K562 (cell line): Measurements from ENCODE around the gene CEACAM18. TPM values are rescaled to one million over a fixed set of nuclear protein-coding genes. Genes with fewer than 3 reads are reported as not detected.

Experiments used
- CBFA2T2 ChIP-seq: fragments of 450-650 bp; conservative IDR thresholded peaks from 2 replicates; pipeline ENCODE4 v1.6.1; 2017; ENCODE audit warnings: mild to moderate bottlenecking
- CBFB ChIP-seq: sonication (generic); formaldehyde crosslinking; IDR thresholded peaks from 2 replicates; pipeline ENCODE4 v1.4.0; 2020; ENCODE audit warnings: mild to moderate bottlenecking, missing genetic modification reagents
- CEBPG ChIP-seq, 3 experiments: fragments of 200-800 bp in 1 of 3; sonication (Bioruptor generic) in 1 of 3; sonication (generic) in 1 of 3; formaldehyde crosslinking in 1 of 3; IDR thresholded peaks in 2 of 3; conservative IDR thresholded peaks in 1 of 3; 2 replicates each; pipeline versions ENCODE4 v1.6.1 to v1.8.0; 2016 to 2022; ENCODE audit warnings: missing compliant biosample characterization in 2 of 3, missing genetic modification characterization in 2 of 3, mild to moderate bottlenecking in 1 of 3, missing genetic modification reagents in 1 of 3
- CHD1 ChIP-seq: fragments of 200-600 bp; sonication (generic); IDR thresholded peaks from one replicate; pipeline ENCODE4 v1.6.1; 2012; ENCODE audit warnings: mild to moderate bottlenecking, moderate library complexity, low read length, inconsistent platforms
- FIP1L1 ChIP-seq: fragments of 200-400 bp; formaldehyde crosslinking; IDR thresholded peaks from 2 replicates; pipeline ENCODE4 v1.6.1; 2018; ENCODE audit warnings: mild to moderate bottlenecking, low read depth, low read length; ENCODE audit not compliant: poor library complexity, severe bottlenecking
- HMBOX1 ChIP-seq: sonication (generic); IDR thresholded peaks from 2 replicates; pipeline ENCODE4 v1.6.1; 2016
- IRF2 ChIP-seq: sonication (generic); formaldehyde crosslinking; IDR thresholded peaks from 2 replicates; pipeline ENCODE4 v1.8.1; 2022; ENCODE audit warnings: mild to moderate bottlenecking, missing genetic modification reagents
- KLF10 ChIP-seq: fragments of 250-450 bp; sonication (Bioruptor Pico); IDR thresholded peaks from 2 replicates; pipeline ENCODE4 v1.6.1; 2021; ENCODE audit warnings: matching md5 sums
- MEF2A ChIP-seq: IDR thresholded peaks from 2 replicates; pipeline ENCODE4 v1.6.1; 2011; ENCODE audit warnings: low read depth, mild to moderate bottlenecking, low read length, moderate library complexity; ENCODE audit not compliant: control insufficient read depth
- REST ChIP-seq, 2 experiments: fragments of 450-650 bp; formaldehyde crosslinking in 1 of 2; IDR thresholded peaks; 2 replicates each; pipeline versions ENCODE4 v1.4.0 to v1.6.1; 2014 to 2020; ENCODE audit warnings: mild to moderate bottlenecking in 2 of 2, borderline replicate concordance in 1 of 2, low read depth in 1 of 2
- ZHX1 ChIP-seq: fragments of 150-350 bp; conservative IDR thresholded peaks from 2 replicates; pipeline ENCODE4 v1.6.1; 2014; ENCODE audit warnings: low read length
- ZNF324 ChIP-seq: fragments of 250-450 bp; sonication (Bioruptor Pico); IDR thresholded peaks from 2 replicates; pipeline ENCODE4 v1.4.0; 2020; ENCODE audit warnings: mild to moderate bottlenecking
- ZNF511 ChIP-seq: sonication (generic); formaldehyde crosslinking; IDR thresholded peaks from 2 replicates; pipeline ENCODE4 v1.8.0; 2022; ENCODE audit warnings: mild to moderate bottlenecking, missing genetic modification reagents
- polyA plus RNA-seq, 8 experiments: library from polyadenylated mRNA; depleted of rRNA in 4 of 8; stranded (reverse) in 5 of 8; unstranded in 3 of 8; fragments of >200 nt; fragmentation: Nextera tagmentation in 2 of 8; fragmentation: Illumina TruSeq in 1 of 8; extraction: Ambion mirVana in 2 of 8; extraction: Trizol in 1 of 8; gene quantifications; 2 replicates each; pipeline versions ENCODE4 v1.2.1 to v1.2.3, GENCODE V29; 2011 to 2014; ENCODE audit warnings: inconsistent platforms in 1 of 8, missing spikeins in 1 of 8
- total RNA-seq, 7 experiments: library from RNA; depleted of rRNA in 6 of 7; stranded (reverse); fragments of >200 nt in 6 of 7; fragmentation: Illumina TruSeq in 2 of 7; extraction: Trizol in 2 of 7; gene quantifications; 2 replicates each; pipeline versions ENCODE4 v1.2.1 to v1.2.3, GENCODE V29; 2011 to 2021; ENCODE audit warnings: low replicate concordance in 1 of 7

Gene CEACAM18
- total and polyA plus RNA-seq, 9 of the 15 experiments (the other 6 are each of a cell fraction or from before 2014, with no cell fraction given), result 0.08 to 0.24 (median 0.15) TPM; not detected in 3

- no peak for TF ChIP-seq HMBOX1
- no peak for TF ChIP-seq ZNF324
- no peak for TF ChIP-seq ZHX1
- no peak for TF ChIP-seq IRF2 (CRISPR knock-in tag)
- TF ChIP-seq CBFB, result no peak
- no peak for TF ChIP-seq MEF2A
- no peak; the same call in 1 of the 2 replicates for TF ChIP-seq REST (IDR thresholded peaks at IDR 0.05; ENCODE audit: borderline replicate concordance)
- no peak; the same call in 1 of the 2 replicates for TF ChIP-seq REST (CRISPR knock-in tag; IDR thresholded peaks at IDR 0.05; ENCODE audit: low read depth)
- TF ChIP-seq CBFA2T2, result no peak
- TF ChIP-seq ZNF511 (CRISPR knock-in tag), result no peak
- no peak for TF ChIP-seq CHD1
- no peak for TF ChIP-seq KLF10 (CRISPR knock-in tag)
- no peak for TF ChIP-seq FIP1L1
- no peak for TF ChIP-seq CEBPG (CRISPR knock-in tag; IDR thresholded peaks at IDR 0.05)
- TF ChIP-seq CEBPG (tag; conservative IDR thresholded peaks at IDR 0.05 in 1 of 2, IDR thresholded peaks at IDR 0.05 in 1 of 2), result no peak
These were observed 53.3 kb downstream of the CEACAM18 start, which contains the start of gene SIGLEC6 (continued) for GRCh38 chr19:51531349-51532315.
